ENCODE results near the gene RWDD4.

The RWDD4 gene

DNA sequence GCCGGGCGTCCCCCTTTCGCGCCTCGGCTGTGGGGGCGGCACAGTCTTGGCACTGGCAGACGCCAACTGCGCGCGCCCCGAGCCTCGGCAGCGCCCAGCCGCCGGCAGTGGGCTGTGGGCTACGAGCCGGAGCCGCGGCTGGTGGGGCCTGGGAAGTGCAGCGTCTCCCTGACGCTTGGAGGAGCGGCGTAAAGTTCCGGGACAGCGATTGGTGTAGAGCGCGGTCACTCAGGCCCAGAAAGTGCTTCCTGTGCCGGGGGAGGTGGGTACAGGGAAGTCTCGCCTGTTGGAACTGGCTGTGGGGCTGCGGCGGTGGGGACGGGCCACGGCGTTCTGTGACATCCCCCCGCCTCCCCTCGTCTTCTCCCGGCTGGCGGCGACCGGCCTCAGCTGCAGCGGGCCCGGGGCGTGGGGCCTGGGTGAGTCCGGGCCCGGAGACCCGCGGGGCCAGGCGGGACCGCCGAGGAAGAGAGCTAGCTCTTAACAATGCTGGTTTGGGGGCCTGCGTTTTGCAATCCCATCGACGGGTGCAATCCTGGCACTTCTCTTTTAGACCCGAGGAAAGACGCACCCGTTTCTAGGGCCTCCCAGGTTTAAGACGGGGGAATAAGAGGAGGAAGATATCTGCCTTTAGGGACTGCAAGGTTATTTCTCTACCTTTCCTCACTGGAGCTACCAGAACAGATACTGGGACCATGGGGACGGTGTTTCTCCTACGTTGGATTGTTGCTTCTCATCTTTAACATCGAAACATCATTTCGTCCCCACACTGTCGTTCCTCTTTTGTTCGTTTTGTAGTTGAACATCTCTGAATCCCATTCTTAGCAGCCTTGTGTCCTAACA is at the start of gene RWDD4, which contains the start of gene TRAPPC11:
Gene RWDD4, minus strand, starts transcription at position 157 of the 843 bp plus-strand sequence. CDS start 233 bp downstream, outside the sequence.
Gene TRAPPC11, plus strand, starts transcription at position 265 of the 843 bp plus-strand sequence. CDS start 4,575 bp downstream, outside the sequence.
- DNase-seq: peak; percentile 95

DNA sequence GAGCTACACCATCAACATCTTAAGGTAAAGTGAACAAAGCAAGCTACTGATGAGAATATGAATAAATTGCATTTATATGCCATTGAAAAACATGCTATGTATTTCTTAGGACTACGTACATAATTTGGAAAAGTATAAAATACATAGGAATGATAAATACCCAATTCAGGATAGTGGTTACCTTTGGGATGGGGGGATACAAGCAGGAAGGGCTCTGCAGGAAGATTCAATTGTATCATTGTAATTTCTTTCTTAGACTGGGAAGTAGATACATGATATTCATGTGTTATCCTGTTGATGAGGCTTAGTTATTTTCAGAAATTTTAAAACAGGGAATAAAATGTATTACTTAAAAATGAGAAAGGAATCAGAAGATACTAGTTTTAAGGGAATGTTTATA is 43.5 kb upstream of the RWDD4 start:
- DNase-seq: no peak

DNA sequence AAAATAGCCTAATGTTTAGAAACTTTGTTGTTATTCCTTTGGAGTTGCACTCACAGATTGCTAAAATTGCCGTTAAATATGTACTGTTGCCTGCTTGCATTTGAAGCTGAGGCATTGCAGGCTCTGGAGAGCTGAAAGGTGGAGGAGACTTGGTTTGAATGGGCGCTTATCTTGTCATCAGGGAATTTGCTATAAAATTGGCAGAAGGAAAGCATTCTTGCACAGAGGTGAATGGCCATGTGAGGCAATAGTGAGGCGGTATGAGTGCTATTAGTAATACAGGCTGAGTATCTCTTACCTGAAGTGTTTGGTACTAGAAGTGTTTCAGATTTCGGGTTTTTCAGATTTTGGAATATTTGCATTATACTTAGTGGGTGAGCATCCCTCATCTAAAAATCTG is 41.4 kb upstream of the RWDD4 start:
- DNase-seq: no peak

DNA sequence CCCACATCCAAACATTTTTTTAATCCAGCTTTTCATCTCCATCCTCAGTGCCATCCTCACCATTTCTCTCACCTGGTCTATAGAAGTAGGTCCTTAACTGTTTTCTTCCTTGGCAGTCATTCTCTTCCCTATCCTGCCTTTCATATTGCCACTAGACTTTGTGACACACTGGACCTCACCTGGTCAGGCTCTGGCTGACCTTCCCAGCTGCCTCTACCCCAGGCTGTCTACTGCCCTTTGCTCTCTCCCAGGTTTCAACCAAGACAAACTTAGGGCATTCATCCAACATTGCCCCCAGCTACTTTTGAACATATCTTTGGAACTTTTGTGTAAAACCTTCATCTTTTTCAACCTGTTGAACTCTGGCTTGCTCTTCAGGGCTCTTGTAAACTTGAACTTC is 39.9 kb upstream of the RWDD4 start:
- no peak for DNase-seq

DNA sequence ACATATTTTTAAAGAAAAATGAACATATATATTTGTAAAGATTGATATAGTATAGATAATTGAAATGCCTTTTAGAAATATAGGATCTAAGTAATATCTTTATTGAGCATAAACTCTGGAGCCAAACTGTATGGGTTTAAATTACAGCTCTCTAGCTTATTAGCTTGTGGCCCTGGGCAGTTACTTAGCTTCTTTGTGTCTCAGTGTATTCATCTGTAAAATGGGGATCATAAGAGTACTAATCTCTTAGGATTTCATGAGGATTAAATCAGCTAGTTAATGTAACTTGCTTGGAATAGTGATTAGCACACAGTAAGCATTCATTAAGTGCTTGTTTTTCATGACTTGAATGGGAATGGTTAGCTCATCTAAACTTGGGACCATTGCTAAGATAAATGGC is 32.9 kb upstream of the RWDD4 start:
- no peak for DNase-seq

DNA sequence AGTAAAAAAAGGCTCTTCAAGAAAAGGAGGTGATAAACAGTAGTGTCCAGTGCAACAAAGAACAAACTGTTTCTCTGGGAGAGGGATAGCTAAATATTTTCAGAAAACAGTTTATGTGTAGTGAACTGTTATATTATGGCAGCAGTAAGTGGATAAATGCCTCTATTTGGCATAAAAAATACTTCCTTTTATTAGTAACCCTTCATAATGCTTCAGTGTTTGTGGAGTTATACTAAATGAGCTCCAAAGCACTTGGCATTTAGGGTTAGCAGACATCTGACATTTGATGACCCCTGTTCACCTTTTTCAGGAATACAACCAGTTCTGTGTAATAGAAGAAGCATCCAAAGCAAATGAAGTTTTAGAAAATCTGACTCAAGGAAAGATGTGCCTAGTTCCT is 32.0 kb upstream of the RWDD4 start:
- DNase-seq: no peak

DNA sequence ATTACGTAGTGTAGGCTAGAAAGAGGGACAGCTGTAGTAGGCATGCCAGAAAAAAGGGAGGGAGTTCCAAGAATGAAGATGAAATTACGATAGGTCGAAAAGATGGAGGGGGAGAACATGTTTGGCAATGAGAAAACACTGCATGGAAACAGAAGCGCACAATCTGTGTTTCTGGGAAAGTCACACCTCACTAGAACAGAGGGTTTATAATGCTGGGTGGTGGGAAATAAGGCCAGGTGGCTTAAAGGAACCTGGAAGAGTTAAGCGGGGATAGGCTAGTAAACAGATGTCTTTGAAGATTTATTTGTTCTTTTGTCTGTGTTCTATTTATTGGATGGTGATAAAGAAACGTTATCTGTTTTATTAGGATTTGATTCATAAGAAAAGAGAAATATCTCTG is 29.2 kb upstream of the RWDD4 start:
- DNase-seq: no peak

DNA sequence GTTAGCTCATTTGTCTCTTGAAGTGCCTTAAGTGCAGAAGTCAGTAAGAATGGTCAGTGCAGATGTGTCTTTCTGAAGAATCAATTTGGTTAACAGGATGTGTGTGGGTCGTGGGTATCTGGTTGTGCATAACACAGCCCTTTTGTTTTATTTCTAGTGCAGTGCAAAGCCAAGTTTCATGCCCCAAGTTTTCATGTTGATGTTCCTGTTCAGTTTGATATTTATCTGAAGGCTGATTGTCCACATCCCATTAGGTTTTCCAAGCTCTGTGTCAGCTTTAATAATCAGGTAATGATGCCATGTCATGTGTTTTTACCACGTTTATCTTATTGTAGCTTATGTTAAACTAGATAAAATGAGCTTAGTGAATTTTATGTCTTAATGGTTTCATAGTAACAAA is 27.5 kb upstream of the RWDD4 start:
- no peak for DNase-seq

DNA sequence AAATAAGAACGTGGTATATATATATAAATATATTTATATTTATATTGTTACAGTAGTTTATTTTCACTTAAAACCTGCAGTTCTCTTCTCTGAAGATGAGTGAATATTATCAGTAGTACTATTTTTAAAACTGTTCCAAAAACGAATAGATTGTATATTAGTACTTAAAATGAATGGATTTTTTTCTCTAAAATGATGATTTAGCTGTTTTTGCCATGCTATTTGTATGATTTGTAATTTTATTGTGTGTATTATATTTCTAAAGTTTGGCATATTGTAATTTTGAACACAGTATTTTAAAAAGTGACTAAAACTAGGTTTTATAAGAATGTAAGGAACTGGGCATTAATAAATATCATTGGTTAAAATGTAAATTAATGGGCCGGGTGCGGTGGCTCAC is 22.1 kb upstream of the RWDD4 start:
- no peak for DNase-seq

DNA sequence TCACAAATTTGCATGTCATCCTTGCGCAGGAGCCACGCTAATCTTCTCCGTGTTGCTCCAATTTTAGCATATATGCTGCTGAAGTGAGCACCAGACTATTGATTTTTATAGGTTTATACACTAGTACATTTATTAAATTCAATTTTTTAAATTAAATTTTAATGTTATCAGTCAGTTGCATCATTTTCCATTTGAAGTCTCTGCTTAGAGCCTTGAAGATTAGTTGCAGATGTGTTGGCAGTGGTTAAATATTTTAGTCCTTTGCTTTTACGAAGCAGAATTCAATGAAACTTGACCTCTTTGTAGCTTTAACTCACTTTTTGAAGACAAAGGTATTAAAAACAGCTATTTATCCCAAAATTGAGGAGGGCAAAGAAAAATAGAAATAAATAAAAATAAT is 16.6 kb upstream of the RWDD4 start:
- DNase-seq: no peak

DNA sequence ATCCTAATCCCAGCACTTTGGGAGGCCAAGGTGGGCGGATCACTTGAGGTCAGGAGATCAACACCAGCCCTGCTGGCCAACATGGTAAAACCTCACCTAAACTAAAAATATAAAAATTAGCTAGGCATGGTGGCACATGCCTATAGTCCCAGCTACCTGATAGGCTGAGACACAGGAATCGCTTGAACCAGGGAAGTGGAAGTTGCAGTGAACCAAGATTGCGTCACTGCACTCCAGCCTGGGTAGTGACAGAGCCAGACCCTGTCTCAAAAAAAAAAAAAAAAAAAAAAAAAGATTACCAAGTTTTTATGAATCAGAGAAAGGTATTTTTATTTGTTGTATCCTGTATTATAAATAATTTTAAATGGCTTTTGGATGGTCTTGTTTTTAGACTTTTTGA is 15.2 kb upstream of the RWDD4 start:
- DNase-seq: no peak

DNA sequence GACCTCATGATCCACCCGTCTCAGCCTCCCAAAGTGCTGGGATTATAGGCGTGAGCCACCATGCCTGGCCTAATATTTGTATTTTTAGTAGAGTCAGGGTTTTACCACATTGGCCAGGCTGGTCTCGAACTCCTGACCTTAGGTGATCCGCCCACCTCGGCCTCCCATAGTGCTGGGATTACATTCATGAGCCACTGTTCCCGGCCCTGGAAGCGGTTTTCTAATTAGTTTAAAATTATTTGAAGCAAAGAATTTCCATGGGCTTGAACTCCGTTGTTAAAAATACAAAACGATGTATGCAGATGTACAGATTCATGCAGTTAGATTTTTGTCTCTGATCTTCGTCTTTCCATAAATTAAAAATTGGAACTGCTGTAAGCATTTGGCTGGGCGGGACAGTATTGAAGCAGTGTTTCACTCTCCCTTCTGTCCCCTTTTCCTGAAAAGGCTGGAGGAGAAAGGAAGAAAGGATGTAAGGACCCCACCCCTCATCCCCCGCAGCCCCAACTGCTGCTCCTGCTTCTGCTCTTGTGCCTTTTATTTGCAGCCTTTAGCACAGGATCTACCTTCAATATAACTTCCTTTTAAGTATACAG is 12.1 kb upstream of the RWDD4 start:
- no peak for DNase-seq

DNA sequence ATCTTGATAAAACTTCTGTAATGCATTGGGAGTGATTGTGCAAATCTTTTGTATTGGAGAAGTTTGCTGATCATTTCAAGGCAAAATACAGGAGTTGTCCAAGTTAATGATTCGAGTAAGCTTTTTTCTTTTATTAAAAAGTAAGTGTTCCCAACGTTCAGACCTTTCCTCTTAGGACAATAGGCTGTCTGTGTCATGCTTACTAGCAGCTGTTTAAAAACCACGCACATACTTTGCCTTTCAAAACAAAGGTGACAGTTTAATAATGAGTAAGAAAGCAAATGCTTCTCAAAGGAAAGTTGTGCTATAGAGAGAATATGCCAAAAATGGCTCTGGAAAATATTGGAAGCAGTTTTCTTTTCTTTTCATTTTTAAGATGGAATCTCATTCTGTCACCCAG is 11.3 kb upstream of the RWDD4 start:
- no peak for DNase-seq

DNA sequence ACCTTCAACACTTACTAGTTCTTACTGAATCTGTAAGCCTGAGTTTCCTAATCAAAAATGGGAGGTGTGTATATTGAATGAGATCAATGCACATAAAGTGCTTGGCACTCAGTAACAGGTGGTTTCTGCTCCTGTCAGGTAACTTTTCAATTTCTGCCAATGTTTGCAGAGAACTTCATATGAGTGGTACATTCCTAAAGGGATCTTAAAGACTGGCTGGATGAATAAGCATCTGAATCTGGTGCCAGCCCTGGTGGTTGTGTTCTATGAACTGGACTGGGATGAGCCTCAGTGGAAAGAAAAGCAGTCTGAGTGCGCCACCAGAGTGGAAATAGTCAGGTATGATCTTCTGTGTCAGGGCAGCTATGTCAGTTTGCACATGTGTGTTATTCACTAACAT is 7.1 kb upstream of the RWDD4 start:
- no peak for DNase-seq

DNA sequence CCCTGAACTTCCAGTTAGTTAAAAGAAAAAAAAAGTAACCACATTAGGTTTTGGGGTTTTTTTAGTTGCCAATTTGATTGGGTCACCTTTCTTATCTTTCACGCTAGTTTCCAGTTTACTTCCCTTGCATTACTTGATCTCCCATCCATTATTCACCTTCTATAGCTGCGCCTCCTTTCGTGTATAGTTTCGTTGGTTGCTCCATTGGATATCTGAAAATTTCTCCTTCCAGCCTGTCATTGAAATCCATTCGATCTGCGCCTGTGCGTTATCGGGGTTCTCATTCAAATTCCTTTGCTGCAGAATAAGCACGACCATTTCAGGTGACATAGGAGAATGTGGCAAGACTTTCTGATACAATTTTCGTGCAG is 872 bp upstream of the RWDD4 start:
- no peak for DNase-seq

DNA sequence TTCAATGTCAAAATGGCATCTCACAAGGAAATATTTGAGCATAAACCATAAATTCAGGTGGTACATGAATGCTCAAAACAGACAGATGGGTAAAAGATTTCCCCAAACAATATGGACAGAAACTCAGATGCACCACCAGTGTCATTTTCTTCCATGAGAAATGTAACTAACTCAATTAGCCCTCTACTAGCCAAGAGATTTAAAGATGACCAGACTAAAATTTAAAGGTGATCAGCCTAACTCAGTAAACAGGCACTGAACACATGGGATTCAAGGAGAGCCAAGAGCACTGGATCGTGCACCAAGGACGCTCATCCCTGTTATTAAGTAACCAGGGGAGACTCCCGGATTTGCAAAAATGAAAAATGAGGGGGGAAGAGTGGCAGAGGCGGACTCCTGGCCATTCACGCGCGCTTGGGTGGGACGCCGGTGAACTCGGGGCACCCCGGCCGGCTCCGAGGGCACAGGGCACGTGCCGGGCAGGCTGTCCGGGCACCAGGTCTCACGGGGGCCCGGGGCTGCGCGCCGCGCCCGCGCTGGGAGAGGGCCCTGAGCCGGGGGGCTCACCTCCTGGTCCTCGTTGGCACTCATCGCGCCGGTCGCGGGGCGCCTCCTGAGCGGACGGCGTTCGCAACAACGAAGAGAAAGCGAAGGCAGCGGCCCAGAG is 490 bp downstream of the RWDD4 start:
- DNase-seq: peak; percentile 44

DNA sequence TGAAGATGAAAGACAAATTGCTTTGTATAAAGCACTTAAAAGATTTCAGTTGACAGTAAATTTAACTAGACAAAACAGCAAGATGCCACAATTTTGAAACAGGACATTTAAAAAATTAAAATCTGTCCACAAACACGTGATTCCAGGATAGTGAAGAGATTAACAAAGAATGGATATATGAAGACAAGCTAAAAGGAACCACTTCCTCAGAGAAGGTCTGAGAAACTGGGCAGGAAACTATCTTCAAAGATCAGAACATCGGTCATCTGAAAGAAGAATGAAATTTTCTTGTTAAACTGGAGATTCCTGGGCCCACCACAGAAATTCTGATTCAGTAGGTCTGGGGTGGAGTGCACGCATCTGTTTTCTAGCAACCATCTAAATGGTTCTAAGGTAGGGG is 1.4 kb downstream of the RWDD4 start:
- no peak for DNase-seq

DNA sequence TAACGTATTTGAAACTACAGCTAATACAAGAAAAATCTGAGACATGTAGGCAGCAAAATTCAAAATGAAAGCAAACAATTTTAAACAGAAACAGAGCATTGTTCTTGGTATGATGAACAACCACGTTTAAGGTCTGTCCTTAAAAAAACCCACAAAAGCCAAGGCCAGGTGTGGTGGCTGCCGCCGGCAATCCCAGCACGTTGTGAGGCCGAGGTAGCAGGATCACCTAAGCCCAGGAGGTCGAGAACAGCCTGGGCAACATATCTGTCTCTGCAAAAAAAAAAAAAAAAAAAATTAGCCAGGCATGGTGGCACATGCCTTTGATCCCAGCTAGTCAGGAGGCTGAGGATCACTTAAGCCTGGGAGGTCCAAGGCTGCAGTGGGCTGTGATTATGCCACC is 13.7 kb downstream of the RWDD4 start:
- no peak for DNase-seq

DNA sequence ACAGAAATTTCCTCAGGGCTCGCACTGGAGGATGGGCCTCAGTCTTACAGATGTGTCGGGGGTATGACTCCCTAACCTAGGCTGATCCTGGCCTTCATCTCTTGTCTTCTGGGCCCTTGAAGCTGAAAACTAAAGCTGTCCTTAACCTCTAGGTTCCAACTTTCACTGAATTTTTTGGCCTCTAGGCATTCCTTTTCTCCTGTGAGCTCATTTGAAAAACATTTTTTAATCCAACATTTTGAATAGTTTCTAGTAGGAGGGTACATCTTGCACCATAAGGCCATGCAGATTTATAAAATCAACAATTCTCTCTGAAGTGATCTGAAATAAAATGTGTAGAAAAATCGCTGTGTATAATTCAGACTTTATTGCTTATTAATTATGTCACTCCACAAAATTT is 19.7 kb downstream of the RWDD4 start:
- DNase-seq: no peak

DNA sequence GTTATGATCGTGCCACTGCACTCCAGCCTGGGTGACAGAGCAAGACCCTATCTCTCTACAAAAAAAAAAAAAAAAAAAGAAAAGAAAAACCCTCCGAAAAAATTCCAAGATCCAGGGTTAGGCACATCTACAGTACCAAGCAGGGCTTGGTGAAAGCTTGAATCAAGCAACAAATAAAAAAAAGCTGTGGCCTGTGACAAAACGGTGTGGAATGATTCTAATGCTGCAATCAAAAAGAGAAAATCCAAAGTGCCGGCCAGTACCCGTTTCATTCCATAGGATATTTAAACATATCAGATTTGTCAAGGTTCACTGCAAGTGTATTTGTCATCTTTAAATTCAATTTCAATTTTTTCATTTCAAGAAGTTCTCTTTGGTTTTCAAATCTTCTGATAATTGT is 20.5 kb downstream of the RWDD4 start:
- DNase-seq: no peak

DNA sequence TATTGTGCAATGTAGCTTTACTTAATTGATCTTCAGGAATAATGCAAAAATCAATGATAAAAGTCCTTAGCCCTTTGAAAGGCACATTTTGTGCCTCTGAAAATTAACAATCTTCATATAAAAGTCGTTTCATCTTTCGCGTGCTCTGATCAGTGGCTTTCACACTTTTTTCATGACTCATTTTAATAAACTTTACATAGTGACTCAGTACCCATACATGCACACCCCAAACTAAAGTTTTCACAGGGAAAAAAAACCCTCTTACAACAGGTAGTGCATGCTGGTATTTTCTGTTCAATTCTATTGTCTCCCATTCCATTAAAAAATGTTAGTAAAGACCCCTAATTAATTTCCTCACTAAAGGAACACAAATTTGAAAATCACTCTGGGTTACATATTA is 21.5 kb downstream of the RWDD4 start:
- no peak for DNase-seq

DNA sequence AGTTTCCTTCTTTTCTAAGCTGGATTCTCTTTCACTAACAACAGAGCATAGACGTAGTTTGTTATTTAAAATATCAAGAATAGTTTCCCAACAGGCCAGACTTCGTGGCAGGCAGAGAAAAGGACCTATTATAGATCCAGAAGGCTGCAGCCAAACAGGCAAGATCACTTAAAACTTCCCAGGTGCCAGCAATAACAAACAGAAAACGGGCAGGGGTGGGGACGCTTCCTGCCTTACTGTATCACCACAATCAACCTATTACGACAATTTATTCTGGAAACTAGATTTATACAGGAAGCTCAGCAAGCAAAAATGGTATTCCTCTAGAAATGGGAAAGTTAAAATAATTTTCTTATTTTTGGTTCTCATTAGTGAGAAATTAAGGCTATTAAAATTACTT is 22.1 kb downstream of the RWDD4 start:
- no peak for DNase-seq

DNA sequence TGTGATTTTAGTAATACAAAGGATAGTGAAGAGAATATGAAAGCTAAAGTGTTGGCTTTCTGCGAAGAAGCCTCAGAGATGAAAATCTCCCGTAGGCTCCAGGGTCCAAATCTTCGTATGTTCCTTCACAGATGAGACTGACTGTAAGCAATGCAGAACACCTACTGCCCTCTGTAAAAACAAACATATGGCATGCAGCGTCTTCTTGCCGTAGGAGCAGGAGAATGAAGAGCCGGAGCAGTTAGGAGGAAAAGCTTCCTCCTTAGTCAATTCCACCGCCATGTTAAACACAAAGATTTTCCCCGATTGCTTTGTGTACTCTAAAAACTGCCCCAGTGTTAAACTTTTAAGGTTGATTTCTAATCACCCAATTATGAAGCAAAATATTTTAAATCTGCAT is 22.5 kb downstream of the RWDD4 start:
- no peak for DNase-seq

DNA sequence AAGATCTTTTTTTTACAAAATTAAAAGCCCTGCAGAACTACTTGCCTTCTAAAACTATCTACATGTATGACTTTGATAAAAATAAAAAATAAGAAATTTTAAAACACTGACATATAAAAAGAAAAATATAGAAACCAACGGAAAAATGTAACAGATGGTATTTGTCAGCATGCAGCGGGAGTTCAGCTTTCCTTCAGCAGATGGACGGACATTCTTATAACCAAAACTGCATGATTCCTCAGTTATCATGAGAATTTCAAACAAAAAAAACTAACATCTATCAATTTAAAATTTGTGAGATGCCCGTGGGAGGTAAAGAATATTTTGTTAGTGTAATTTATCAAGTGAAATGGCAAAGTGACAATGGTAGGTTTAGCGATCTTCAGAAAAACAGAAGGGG is 23.2 kb downstream of the RWDD4 start:
- no peak for DNase-seq

All from stimulated activated CD8-positive, alpha-beta memory T cell treated with anti-CD3 and anti-CD28 coated beads, Interleukin-4, amount 100 ng/mL, for 48 hours (primary cell).